ENCODE data around the gene LYPD6.

LYPD6 gene

DNA sequence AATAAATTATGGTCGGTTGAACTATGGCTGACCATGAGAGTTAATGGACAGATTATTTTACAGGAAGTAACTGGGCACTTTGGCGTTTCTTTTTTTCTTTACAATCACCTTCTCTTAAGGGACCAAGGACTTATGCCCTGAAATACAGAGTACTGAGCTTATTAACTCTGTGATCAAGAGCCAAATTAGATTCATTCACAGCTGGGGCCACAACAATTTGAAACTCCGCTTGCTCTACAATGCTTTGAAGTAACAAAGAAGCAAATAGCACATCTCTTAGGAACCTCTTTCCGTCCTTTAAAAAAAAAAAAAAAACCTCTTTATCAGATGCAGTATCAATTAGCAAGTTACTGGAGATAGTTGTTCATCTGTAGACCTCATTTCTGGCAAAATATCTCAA lies 112.0 kb downstream of the LYPD6 start:
- H3K27ac Mint-ChIP-seq: no peak overlapping the region
- no peaks in the 10 kb centered on the region for H3K36me3 Mint-ChIP-seq (ENCODE audit: low read depth)
- H3K27me3 Mint-ChIP-seq: no peaks in the 10 kb centered on the region
- ATAC-seq: no peak
- H3K4me1 Mint-ChIP-seq: no peaks in the 10 kb centered on the region
- no peaks in the 10 kb centered on the region for H3K9me3 Mint-ChIP-seq
- DNase-seq: no peak
- H3K4me3 Mint-ChIP-seq: no peak overlapping the region

- ATAC-seq (no peak), DNase-seq (no peak)
- H3K27me3 Mint-ChIP-seq: no peaks in the 10 kb centered on the region
- no peaks in the 10 kb centered on the region for H3K36me3 Mint-ChIP-seq (ENCODE audit: low read depth)
- H3K27ac Mint-ChIP-seq: no peak overlapping the region
- H3K4me1 Mint-ChIP-seq: no peaks in the 10 kb centered on the region
- H3K4me3 Mint-ChIP-seq: no peak overlapping the region
- no peaks in the 10 kb centered on the region for H3K9me3 Mint-ChIP-seq
Observed at GRCh38 chr2:149443150-149443549, 112.8 kb downstream of the LYPD6 start.

DNA sequence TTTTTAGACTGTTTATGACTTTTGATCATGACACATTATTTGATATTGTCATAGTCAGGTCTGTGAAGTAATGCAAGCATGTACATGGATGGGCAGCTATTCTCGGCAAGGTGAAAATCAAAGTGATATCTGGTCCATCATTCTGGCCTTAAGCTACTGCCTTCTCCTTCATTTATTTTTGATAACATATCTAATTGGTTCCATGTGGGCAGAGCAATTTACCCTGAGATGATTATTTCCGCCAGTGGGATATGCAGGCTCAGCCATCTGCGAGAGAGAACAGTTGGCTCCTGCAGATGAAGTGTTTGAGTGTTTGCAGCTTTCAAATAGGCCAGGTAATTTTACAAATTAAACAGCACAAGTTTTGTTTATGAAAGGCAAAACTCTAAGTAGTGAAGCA lies 116.4 kb downstream of the LYPD6 start:
- ATAC-seq: no peak
- Mint-ChIP-seq H3K4me3 (no peak overlapping the region), H3K4me1 (no peaks in the 10 kb centered on the region), H3K9me3 (no peaks in the 10 kb centered on the region), H3K27ac (no peak overlapping the region), H3K36me3 (ENCODE audit: low read depth) (no peaks in the 10 kb centered on the region), H3K27me3 (no peaks in the 10 kb centered on the region)
- no peak for DNase-seq

GRCh38 chr2:149448315-149448714 lies 117.9 kb downstream of the LYPD6 start:
- Mint-ChIP-seq H3K4me1 (no peaks in the 10 kb centered on the region), H3K27me3 (no peaks in the 10 kb centered on the region), H3K36me3 (ENCODE audit: low read depth) (no peaks in the 10 kb centered on the region), H3K9me3 (no peaks in the 10 kb centered on the region), H3K27ac (no peak overlapping the region), H3K4me3 (no peak overlapping the region)
- ATAC-seq (no peak), DNase-seq (no peak)

GRCh38 chr2:149449017-149449416 lies 118.6 kb downstream of the LYPD6 start:
- H3K4me1 Mint-ChIP-seq: no peaks in the 10 kb centered on the region
- DNase-seq: no peak
- H3K27me3 Mint-ChIP-seq: no peaks in the 10 kb centered on the region
- H3K9me3 Mint-ChIP-seq: no peaks in the 10 kb centered on the region
- H3K36me3 Mint-ChIP-seq (ENCODE audit: low read depth): no peaks in the 10 kb centered on the region
- no peak overlapping the region for H3K4me3 Mint-ChIP-seq
- H3K27ac Mint-ChIP-seq: no peak overlapping the region
- ATAC-seq: no peak

DNA sequence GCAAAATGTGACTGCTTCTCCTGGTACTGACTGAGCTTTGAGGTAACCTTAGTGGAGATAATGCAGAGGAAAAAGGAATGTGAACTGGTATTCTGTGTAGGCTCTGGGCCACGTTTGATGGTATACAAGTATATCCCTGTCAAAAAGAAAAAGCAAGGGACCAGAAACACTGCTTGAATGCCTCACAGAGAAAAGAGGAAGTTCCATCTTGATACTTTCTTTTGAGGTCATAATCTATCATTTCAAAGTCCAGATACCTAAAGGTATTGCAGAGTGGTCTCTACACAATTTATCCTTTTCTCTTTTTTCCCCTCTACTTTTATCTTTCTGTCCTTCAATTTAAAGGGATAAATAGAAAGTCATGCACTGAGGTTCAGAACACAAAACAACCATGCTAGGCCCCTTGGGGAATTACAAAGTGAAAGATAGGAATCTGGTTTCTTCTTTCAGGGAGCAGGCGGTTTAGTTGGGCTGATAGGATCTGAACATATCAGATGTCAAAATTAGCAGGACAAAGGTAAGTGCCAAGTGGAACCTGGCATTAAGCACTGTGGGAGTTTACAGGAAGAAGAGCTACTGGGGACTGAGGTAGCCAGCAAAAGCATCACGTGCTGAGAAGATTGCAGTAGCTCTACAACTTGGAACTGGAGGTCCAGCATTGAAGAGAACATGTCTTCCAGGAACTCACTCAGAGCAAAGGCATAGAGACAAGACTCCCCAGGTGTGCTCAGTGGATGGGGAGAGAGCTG lies 121.2 kb downstream of the LYPD6 start:
- H3K4me3 Mint-ChIP-seq: no peak overlapping the region
- no peaks in the 10 kb centered on the region for H3K9me3 Mint-ChIP-seq
- H3K27ac Mint-ChIP-seq: no peak overlapping the region
- H3K36me3 Mint-ChIP-seq (ENCODE audit: low read depth): no peaks in the 10 kb centered on the region
- ATAC-seq: no peak
- H3K27me3 Mint-ChIP-seq: peaks cover 4% of the 10 kb centered on the region
- DNase-seq: no peak
- no peaks in the 10 kb centered on the region for H3K4me1 Mint-ChIP-seq

DNA sequence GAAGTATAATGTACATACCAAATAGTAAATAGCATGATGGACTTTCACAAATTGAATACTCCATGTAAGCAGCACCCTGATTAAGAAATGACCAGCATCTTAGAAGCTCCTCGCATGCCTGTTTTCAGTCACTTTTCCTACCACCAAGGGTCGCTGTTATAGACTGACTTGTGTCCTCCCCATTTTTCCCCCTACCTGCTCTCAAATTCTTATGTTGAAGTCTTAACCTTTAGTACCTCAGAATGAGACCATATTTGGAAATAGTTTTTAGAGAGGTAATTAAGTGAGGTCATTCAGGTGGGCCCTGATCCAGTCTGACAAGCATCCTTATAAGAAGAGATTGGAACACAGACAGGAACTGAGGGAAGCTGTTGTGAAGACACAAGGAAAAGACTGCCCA lies 125.9 kb downstream of the LYPD6 start:
- peaks cover 29% of the 10 kb centered on the region for H3K9me3 Mint-ChIP-seq
- no peak for ATAC-seq

DNA sequence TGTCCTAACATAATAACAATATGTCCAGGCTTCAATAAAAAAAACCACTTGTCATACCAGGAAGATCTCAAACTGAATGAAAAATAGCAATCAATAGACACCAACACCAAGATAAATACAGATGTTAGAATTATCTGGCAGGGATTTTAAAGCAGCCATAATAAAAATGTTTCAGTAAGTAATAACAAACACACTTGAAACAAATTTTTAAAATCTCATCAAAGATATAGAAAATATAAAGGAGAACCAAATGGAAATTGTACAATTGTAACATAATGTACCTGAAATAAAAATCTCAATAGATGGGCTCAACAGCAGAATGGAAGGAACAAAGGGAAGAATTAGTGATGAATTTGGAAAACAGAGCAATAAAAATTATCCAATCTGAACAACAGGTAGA lies 128.1 kb downstream of the LYPD6 start:
- ATAC-seq: no peak
- Mint-ChIP-seq H3K36me3 (ENCODE audit: low read depth) (peaks cover 3% of the 10 kb centered on the region), H3K4me3 (no peak overlapping the region), H3K9me3 (peaks cover 35% of the 10 kb centered on the region), H3K27ac (no peak overlapping the region), H3K27me3 (peaks cover 9% of the 10 kb centered on the region), H3K4me1 (no peaks in the 10 kb centered on the region)
- DNase-seq: no peak

More for the DNA sequence above, 125.9 kb downstream of the LYPD6 start:
- H3K27me3 Mint-ChIP-seq: peaks cover 9% of the 10 kb centered on the region
- peaks cover 3% of the 10 kb centered on the region for H3K36me3 Mint-ChIP-seq (ENCODE audit: low read depth)
- no peak for DNase-seq
- no peak overlapping the region for H3K4me3 Mint-ChIP-seq
- H3K4me1 Mint-ChIP-seq: no peaks in the 10 kb centered on the region
- H3K27ac Mint-ChIP-seq: no peak overlapping the region

- H3K4me1 Mint-ChIP-seq: no peaks in the 10 kb centered on the region
- DNase-seq: no peak
- no peak overlapping the region for H3K4me3 Mint-ChIP-seq
- H3K9me3 Mint-ChIP-seq: peaks cover 24% of the 10 kb centered on the region
- H3K27me3 Mint-ChIP-seq: peaks cover 2% of the 10 kb centered on the region
- H3K36me3 Mint-ChIP-seq (ENCODE audit: low read depth): peaks cover 3% of the 10 kb centered on the region
- no peak overlapping the region for H3K27ac Mint-ChIP-seq
- no peak for ATAC-seq
Observed at GRCh38 chr2:149463328-149464002, 133.1 kb downstream of the LYPD6 start.

DNA sequence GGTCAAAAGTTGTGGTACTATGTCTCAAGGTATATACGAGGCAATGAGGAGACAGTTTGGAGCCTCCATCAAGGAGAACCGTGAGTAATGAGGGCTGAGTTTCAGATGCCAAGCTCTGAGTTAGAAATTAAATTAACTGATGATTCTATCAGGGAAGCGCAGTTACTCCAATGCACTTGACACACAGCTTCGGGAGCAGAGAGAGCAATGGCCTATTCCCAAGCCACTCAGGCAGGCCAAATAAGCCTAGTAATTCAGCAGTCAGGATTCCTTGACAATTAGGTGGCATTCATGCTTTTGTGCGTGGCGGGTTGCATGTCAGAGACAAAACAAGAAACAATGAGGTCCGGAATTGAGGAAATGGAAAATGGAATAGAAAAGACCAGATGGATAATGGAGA lies 134.0 kb downstream of the LYPD6 start:
- H3K27ac Mint-ChIP-seq: no peak overlapping the region
- no peak for ATAC-seq
- H3K4me3 Mint-ChIP-seq: no peak overlapping the region
- H3K9me3 Mint-ChIP-seq: peaks cover 16% of the 10 kb centered on the region
- H3K36me3 Mint-ChIP-seq (ENCODE audit: low read depth): no peaks in the 10 kb centered on the region
- no peaks in the 10 kb centered on the region for H3K4me1 Mint-ChIP-seq
- DNase-seq: no peak
- H3K27me3 Mint-ChIP-seq: peaks cover 2% of the 10 kb centered on the region

- no peaks in the 10 kb centered on the region for H3K4me1 Mint-ChIP-seq
- H3K4me3 Mint-ChIP-seq: no peak overlapping the region
- H3K9me3 Mint-ChIP-seq: peaks cover 8% of the 10 kb centered on the region
- ATAC-seq: peak; percentile 24
- H3K36me3 Mint-ChIP-seq (ENCODE audit: low read depth): no peaks in the 10 kb centered on the region
- no peak overlapping the region for H3K27ac Mint-ChIP-seq
- no peak for DNase-seq
- peaks cover under 1% of the 10 kb centered on the region for H3K27me3 Mint-ChIP-seq
Observed at GRCh38 chr2:149465873-149466272, 135.5 kb downstream of the LYPD6 start.

DNA sequence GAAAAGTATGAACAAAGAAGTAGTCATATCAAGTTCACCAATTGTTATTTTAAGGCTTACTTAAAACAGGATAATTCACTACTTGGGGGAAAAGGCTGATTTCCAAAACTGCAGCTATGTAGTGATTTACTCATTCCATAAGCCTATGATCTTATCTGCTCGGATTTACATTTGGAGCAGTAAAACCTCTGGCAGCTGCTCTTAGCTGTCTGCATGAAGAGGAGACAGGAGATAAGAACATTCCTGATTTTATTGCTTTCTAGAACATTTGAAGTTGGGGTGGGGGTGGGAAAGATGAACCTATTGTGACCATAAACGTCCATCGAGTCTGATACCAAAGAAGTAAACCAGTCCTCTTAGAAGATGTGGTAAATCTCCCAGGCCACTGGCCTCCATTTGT lies 136.2 kb downstream of the LYPD6 start:
- peaks cover 4% of the 10 kb centered on the region for H3K9me3 Mint-ChIP-seq
- no peaks in the 10 kb centered on the region for H3K36me3 Mint-ChIP-seq (ENCODE audit: low read depth)
- no peak for ATAC-seq
- no peaks in the 10 kb centered on the region for H3K4me1 Mint-ChIP-seq
- no peak overlapping the region for H3K27ac Mint-ChIP-seq
- no peak overlapping the region for H3K4me3 Mint-ChIP-seq
- no peak for DNase-seq
- H3K27me3 Mint-ChIP-seq: no peaks in the 10 kb centered on the region

DNA sequence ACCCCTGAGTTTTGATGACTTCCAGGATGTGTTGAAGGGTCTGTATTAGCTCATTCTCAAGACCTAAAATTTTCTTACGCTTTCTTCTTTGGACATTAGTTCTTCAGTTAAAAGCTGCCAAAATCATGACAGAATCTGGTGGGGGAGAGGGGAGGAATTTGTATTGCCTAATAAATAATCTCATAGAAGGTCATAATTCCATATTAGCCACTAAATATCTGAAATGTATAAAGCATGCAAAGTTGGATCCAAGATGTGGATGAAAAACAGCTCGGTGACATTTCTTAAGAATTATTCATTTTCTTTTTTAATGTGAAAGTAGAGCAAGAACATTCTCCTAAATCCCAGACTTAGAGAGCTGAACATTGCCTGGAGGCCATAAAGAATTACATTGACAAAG lies 137.0 kb downstream of the LYPD6 start:
- Mint-ChIP-seq H3K4me1 (no peaks in the 10 kb centered on the region), H3K9me3 (no peaks in the 10 kb centered on the region), H3K4me3 (no peak overlapping the region), H3K27me3 (peaks cover 1% of the 10 kb centered on the region), H3K36me3 (ENCODE audit: low read depth) (no peaks in the 10 kb centered on the region), H3K27ac (no peak overlapping the region)
- ATAC-seq (no peak), DNase-seq (no peak)

DNA sequence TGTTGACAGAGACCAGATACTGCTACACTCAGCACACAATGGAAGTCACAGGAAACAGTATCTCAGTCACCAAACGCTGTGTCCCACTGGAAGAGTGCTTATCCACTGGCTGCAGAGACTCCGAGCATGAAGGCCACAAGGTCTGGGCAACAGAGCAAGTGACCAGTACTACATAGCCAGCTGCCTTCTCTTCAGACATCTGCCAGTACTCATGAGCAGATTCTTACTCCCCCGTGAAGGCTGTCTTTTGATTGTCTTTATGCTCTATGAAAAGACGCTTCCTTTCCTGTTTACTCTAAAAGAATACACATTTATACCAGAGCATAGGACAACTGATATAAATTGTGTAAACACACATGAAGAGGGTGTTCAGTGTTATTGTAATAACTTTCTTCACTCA lies 138.2 kb downstream of the LYPD6 start:
- ATAC-seq: no peak
- Mint-ChIP-seq H3K36me3 (ENCODE audit: low read depth) (no peaks in the 10 kb centered on the region), H3K27ac (no peak overlapping the region), H3K27me3 (peaks cover 1% of the 10 kb centered on the region), H3K9me3 (no peaks in the 10 kb centered on the region), H3K4me1 (no peaks in the 10 kb centered on the region), H3K4me3 (no peak overlapping the region)
- DNase-seq: no peak

DNA sequence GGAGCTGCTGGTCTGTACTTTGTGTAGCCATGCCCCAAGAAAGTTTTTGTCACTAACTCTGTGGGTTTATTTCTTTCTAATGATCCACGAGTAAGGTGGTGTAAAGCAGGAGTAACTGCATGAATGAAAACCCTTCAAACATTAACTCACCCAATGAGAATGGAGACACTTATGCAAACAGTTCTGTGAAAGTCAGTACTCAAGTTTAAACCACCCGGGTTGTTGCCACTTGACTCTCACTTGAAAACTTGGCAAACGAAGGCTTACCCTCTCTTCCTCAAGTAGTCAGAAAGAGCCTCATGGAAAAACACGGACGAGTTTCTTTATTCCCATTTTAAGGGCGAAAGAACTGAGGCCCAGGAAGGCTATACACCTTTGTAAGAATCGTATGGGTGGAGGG lies 139.7 kb downstream of the LYPD6 start:
- H3K4me3 Mint-ChIP-seq: no peak overlapping the region
- H3K27ac Mint-ChIP-seq: no peak overlapping the region
- H3K9me3 Mint-ChIP-seq: no peaks in the 10 kb centered on the region

More for the DNA sequence above, 139.7 kb downstream of the LYPD6 start:
- H3K27me3 Mint-ChIP-seq: peaks cover 1% of the 10 kb centered on the region
- no peaks in the 10 kb centered on the region for H3K36me3 Mint-ChIP-seq (ENCODE audit: low read depth)
- H3K4me1 Mint-ChIP-seq: no peaks in the 10 kb centered on the region
- DNase-seq (no peak), ATAC-seq (no peak)
